Retinal pigment epithelial cell (primary cell): ENCODE results near the gene MUC22.

ENCODE experiments used
- DNase-seq: peaks from one replicate; pipeline ENCODE4 v3.0.0-alpha.2; 2010; ENCODE audit warnings: low read depth
- H3K4me3 ChIP-seq: 2 replicates; pipeline ENCODE4 v1.5.1; 2011; ENCODE audit warnings: mild to moderate bottlenecking, low read length, control low read depth, moderate library complexity
- CTCF ChIP-seq: conservative IDR thresholded peaks from 2 replicates; pipeline ENCODE4 v1.5.1; 2011; ENCODE audit warnings: low read depth, low read length, control low read depth, inconsistent platforms

Gene MUC22

GRCh38 chr6:31083742-31084354 lies 73.6 kb downstream of the MUC22 start:
- TF ChIP-seq CTCF = peak; percentile 48
- no peak overlapping the region for H3K4me3 ChIP-seq
- no peak for DNase-seq
